Measurements from ENCODE around the gene UTP18. TPM values are rescaled to one million over a fixed set of nuclear protein-coding genes. Genes with fewer than 3 reads are reported as not detected.
A peak's percentile ranks its signal among the peaks of the same experiment; 100 is the strongest.

UTP18 gene
- total and polyA plus RNA-seq, 9 of the 15 experiments (the other 6 are each of a cell fraction or from before 2014, with no cell fraction given) = 31.1 to 99.2 (median 66.7) TPM

- TF ChIP-seq RREB1 (CRISPR knock-in tag; IDR thresholded peaks at IDR 0.05) (no peak), ILF3 (IDR thresholded peaks at IDR 0.05; ENCODE audit: borderline replicate concordance) (no peak), E2F6 (IDR thresholded peaks at IDR 0.05; ENCODE audit: borderline replicate concordance in 1 of 2, extremely low read depth in 1 of 2, insufficient read depth in 1 of 2, insufficient read length in 1 of 2, low read depth in 1 of 2, low read length in 1 of 2, poor library complexity in 1 of 2, severe bottlenecking in 1 of 2) (peak; percentile 70 to 94), MLLT1 (IDR thresholded peaks at IDR 0.05) (no peak), REST (IDR thresholded peaks at IDR 0.05; ENCODE audit: borderline replicate concordance) (peak; percentile 78), REST (CRISPR knock-in tag; IDR thresholded peaks at IDR 0.05; ENCODE audit: low read depth) (peak; percentile 65; the same call in 1 of the 2 replicates)
Observed at GRCh38 chr17:51260237-51261023, at the start of gene UTP18 (continued).
